GM23338 (cell line): ENCODE results near the gene SSU72.
"Not testable (repeated sequence)": the region's sequence is repeated elsewhere in the genome, so short reads cannot be mapped to it uniquely, and the experiment has no call there.

ENCODE experiments used
- CREB1 ChIP-seq: fragments of 250-450 bp; sonication (Bioruptor Pico); IDR thresholded peaks from 2 replicates; pipeline ENCODE4 v1.5.0; 2020; ENCODE audit warnings: low read depth, mild to moderate bottlenecking, moderate library complexity
- EZH2 ChIP-seq: fragments of 200-600 bp; sonication (generic); IDR thresholded peaks from one replicate; pipeline ENCODE4 v1.8.0; 2017; ENCODE audit warnings: antibody characterized with exemption, mild to moderate bottlenecking, low read depth; ENCODE audit not compliant: unreplicated experiment
- EZH2phosphoT487 ChIP-seq: fragments of 200-600 bp; sonication (generic); IDR thresholded peaks from one replicate; pipeline ENCODE4 v1.8.1; 2018; ENCODE audit warnings: antibody characterized with exemption; ENCODE audit not compliant: unreplicated experiment
- JUNB ChIP-seq: IDR thresholded peaks from one replicate; pipeline ENCODE4 v1.6.1; 2016; ENCODE audit warnings: antibody characterized with exemption; ENCODE audit not compliant: unreplicated experiment
- NANOG ChIP-seq: IDR thresholded peaks from 2 replicates; pipeline ENCODE4 v1.6.1; 2016; ENCODE audit warnings: antibody characterized with exemption, borderline replicate concordance
- POLR2AphosphoS5 ChIP-seq: IDR thresholded peaks from 2 replicates; pipeline ENCODE4 v1.6.1; 2016; ENCODE audit warnings: antibody characterized with exemption, low read depth
- ZNF114 ChIP-seq: fragments of 250-450 bp; sonication (Bioruptor Pico); IDR thresholded peaks from 2 replicates; pipeline ENCODE4 v1.5.0; 2020; ENCODE audit warnings: mild to moderate bottlenecking, moderate library complexity
- ZNF331 ChIP-seq: fragments of 250-450 bp; sonication (Bioruptor Pico); IDR thresholded peaks from 2 replicates; pipeline ENCODE4 v1.5.0; 2020; ENCODE audit warnings: low read depth, mild to moderate bottlenecking, moderate library complexity
- TF ChIP-seq, protein P1 (sequence below), 2 experiments: fragments of 200-600 bp in 1 of 2; sonication (generic) in 1 of 2; conservative IDR thresholded peaks; 2 replicates each; pipeline versions ENCODE4 v1.5.1 to v1.6.1; 2016 to 2017; ENCODE audit warnings: antibody characterized with exemption in 2 of 2, low read depth in 2 of 2, mild to moderate bottlenecking in 2 of 2, moderate library complexity in 1 of 2
- TF ChIP-seq, protein P2 (sequence below): IDR thresholded peaks from one replicate; pipeline ENCODE4 v1.6.1; 2018; ENCODE audit warnings: antibody characterized with exemption; ENCODE audit not compliant: unreplicated experiment
- TF ChIP-seq, protein P3 (sequence below): IDR thresholded peaks from 2 replicates; pipeline ENCODE4 v1.6.1; 2016; ENCODE audit warnings: antibody characterized with exemption
- TF ChIP-seq, protein P4 (sequence below): fragments of 250-450 bp; sonication (Bioruptor Pico); IDR thresholded peaks from 2 replicates; pipeline ENCODE4 v1.5.0; 2020; ENCODE audit warnings: mild to moderate bottlenecking, moderate library complexity

DNA sequence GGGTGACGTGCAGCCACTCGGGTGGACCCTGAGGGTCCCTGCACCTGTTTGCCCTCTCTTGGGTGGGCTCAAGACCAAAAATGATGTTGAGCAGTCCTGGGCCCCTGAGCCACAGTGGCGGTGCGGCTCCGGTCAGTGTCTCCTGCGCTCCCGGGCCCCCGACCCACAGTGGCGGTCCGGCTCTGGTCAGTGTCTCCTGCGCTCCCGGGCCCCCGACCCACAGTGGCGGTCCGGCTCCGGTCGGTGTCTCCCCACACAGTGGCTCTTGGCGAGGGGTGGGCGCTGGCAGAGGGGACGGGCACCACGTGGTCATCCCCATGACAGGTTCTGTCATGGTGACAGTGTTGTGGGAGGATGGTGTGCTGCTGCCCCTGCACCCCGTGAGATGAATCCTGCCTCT lies 80.4 kb downstream of the SSU72 start:
- TF ChIP-seq, protein P1, sequence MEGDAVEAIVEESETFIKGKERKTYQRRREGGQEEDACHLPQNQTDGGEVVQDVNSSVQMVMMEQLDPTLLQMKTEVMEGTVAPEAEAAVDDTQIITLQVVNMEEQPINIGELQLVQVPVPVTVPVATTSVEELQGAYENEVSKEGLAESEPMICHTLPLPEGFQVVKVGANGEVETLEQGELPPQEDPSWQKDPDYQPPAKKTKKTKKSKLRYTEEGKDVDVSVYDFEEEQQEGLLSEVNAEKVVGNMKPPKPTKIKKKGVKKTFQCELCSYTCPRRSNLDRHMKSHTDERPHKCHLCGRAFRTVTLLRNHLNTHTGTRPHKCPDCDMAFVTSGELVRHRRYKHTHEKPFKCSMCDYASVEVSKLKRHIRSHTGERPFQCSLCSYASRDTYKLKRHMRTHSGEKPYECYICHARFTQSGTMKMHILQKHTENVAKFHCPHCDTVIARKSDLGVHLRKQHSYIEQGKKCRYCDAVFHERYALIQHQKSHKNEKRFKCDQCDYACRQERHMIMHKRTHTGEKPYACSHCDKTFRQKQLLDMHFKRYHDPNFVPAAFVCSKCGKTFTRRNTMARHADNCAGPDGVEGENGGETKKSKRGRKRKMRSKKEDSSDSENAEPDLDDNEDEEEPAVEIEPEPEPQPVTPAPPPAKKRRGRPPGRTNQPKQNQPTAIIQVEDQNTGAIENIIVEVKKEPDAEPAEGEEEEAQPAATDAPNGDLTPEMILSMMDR (conservative IDR thresholded peaks at IDR 0.05; ENCODE audit: low read depth in 2 of 2), result not testable (repeated sequence)
- TF ChIP-seq POLR2AphosphoS5; JUNB; EZH2; ZNF114 (CRISPR knock-in tag); EZH2phosphoT487; CREB1 (CRISPR knock-in tag); ZNF331 (CRISPR knock-in tag); NANOG: not testable (repeated sequence)
- TF ChIP-seq, protein P2, sequence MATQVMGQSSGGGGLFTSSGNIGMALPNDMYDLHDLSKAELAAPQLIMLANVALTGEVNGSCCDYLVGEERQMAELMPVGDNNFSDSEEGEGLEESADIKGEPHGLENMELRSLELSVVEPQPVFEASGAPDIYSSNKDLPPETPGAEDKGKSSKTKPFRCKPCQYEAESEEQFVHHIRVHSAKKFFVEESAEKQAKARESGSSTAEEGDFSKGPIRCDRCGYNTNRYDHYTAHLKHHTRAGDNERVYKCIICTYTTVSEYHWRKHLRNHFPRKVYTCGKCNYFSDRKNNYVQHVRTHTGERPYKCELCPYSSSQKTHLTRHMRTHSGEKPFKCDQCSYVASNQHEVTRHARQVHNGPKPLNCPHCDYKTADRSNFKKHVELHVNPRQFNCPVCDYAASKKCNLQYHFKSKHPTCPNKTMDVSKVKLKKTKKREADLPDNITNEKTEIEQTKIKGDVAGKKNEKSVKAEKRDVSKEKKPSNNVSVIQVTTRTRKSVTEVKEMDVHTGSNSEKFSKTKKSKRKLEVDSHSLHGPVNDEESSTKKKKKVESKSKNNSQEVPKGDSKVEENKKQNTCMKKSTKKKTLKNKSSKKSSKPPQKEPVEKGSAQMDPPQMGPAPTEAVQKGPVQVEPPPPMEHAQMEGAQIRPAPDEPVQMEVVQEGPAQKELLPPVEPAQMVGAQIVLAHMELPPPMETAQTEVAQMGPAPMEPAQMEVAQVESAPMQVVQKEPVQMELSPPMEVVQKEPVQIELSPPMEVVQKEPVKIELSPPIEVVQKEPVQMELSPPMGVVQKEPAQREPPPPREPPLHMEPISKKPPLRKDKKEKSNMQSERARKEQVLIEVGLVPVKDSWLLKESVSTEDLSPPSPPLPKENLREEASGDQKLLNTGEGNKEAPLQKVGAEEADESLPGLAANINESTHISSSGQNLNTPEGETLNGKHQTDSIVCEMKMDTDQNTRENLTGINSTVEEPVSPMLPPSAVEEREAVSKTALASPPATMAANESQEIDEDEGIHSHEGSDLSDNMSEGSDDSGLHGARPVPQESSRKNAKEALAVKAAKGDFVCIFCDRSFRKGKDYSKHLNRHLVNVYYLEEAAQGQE, result not testable (repeated sequence)
- TF ChIP-seq, protein P3, sequence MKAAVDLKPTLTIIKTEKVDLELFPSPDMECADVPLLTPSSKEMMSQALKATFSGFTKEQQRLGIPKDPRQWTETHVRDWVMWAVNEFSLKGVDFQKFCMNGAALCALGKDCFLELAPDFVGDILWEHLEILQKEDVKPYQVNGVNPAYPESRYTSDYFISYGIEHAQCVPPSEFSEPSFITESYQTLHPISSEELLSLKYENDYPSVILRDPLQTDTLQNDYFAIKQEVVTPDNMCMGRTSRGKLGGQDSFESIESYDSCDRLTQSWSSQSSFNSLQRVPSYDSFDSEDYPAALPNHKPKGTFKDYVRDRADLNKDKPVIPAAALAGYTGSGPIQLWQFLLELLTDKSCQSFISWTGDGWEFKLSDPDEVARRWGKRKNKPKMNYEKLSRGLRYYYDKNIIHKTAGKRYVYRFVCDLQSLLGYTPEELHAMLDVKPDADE, result not testable (repeated sequence)
- TF ChIP-seq, protein P4, sequence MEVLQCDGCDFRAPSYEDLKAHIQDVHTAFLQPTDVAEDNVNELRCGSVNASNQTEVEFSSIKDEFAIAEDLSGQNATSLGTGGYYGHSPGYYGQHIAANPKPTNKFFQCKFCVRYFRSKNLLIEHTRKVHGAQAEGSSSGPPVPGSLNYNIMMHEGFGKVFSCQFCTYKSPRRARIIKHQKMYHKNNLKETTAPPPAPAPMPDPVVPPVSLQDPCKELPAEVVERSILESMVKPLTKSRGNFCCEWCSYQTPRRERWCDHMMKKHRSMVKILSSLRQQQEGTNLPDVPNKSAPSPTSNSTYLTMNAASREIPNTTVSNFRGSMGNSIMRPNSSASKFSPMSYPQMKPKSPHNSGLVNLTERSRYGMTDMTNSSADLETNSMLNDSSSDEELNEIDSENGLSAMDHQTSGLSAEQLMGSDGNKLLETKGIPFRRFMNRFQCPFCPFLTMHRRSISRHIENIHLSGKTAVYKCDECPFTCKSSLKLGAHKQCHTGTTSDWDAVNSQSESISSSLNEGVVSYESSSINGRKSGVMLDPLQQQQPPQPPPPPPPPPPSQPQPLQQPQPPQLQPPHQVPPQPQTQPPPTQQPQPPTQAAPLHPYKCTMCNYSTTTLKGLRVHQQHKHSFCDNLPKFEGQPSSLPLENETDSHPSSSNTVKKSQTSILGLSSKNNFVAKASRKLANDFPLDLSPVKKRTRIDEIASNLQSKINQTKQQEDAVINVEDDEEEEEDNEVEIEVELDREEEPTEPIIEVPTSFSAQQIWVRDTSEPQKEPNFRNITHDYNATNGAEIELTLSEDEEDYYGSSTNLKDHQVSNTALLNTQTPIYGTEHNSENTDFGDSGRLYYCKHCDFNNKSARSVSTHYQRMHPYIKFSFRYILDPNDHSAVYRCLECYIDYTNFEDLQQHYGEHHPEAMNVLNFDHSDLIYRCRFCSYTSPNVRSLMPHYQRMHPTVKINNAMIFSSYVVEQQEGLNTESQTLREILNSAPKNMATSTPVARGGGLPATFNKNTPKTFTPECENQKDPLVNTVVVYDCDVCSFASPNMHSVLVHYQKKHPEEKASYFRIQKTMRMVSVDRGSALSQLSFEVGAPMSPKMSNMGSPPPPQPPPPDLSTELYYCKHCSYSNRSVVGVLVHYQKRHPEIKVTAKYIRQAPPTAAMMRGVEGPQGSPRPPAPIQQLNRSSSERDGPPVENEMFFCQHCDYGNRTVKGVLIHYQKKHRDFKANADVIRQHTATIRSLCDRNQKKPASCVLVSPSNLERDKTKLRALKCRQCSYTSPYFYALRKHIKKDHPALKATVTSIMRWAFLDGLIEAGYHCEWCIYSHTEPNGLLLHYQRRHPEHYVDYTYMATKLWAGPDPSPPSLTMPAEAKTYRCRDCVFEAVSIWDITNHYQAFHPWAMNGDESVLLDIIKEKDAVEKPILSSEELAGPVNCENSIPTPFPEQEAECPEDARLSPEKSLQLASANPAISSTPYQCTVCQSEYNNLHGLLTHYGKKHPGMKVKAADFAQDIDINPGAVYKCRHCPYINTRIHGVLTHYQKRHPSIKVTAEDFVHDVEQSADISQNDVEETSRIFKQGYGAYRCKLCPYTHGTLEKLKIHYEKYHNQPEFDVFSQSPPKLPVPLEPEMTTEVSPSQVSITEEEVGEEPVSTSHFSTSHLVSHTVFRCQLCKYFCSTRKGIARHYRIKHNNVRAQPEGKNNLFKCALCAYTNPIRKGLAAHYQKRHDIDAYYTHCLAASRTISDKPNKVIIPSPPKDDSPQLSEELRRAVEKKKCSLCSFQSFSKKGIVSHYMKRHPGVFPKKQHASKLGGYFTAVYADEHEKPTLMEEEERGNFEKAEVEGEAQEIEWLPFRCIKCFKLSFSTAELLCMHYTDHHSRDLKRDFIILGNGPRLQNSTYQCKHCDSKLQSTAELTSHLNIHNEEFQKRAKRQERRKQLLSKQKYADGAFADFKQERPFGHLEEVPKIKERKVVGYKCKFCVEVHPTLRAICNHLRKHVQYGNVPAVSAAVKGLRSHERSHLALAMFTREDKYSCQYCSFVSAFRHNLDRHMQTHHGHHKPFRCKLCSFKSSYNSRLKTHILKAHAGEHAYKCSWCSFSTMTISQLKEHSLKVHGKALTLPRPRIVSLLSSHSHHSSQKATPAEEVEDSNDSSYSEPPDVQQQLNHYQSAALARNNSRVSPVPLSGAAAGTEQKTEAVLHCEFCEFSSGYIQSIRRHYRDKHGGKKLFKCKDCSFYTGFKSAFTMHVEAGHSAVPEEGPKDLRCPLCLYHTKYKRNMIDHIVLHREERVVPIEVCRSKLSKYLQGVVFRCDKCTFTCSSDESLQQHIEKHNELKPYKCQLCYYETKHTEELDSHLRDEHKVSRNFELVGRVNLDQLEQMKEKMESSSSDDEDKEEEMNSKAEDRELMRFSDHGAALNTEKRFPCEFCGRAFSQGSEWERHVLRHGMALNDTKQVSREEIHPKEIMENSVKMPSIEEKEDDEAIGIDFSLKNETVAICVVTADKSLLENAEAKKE (CRISPR knock-in tag), result not testable (repeated sequence)
